Activated naive CD4-positive, alpha-beta T cell treated with Interleukin-2 at 50 U/mL for 16 hours (primary cell): ENCODE data around the gene NACC1.
"Not testable (repeated sequence)": the region's sequence is repeated elsewhere in the genome, so short reads cannot be mapped to it uniquely, and the experiment has no call there.

Experiments used
- DNase-seq: peaks from one replicate; pipeline ENCODE4 v3.0.0-alpha.2; 2020

The NACC1 gene

DNA sequence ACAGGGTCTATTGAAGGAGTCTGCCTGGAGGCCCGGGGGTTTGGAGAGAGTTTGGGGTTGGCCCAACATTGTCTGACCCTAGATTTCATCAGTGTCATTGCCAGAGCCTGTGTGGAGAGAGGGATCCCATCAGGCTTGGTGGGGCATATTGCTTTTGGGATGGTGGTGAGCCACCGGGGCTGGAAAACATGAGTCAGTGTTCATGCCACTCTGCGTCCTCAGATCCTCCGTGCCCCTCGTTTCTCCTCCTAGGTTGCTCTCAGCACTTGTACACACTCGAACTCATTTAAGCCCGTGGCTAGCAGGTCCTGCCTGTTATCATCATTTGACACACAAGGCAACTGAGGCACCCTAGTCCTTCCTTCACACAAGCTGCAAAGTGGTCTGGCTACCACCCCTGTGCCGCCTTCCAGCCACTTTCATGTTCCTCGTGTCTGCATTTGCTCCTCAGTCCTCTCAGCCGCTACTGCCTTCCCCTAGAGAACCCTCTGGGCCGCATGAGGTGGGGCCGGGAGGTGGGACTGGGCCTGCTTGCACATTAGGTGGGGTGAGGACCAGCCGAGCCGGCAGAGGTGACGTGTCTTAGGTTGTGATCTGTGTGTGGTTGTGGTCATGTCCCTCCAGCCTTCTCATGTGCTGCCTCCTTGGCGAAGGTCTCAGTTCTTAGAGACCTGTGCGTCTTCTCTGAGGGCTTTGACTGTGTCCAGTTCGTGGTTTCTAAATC is 3.6 kb downstream of the NACC1 start:
- DNase-seq: no peak

DNA sequence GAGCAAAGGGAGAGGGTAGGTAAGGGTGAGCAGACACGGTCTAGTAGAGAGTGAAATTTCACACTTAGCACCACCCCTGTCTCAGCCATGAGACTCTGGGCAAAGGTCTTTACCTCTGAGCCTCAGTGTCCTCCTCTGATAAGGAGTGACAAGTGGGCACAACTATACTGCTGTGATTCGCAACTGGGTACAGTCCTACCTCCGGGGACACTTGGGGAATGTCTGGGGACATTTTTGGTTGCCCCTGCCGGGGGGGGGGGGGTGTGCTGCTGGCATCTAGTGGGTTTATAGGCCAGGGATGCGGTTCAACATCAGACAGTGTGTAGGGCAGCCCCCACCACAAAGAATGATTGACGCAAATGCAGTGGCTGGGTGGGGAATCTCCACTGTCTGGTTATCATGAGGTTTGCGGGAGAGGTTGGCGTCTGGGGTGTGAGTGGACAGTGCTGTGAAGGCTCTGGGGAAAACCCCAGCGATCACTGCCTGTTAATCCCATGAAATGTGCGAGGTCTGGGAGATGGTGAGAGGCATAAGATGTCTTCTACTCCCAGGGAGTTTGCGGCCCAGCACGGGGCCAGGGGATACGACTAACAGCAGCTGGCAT is 4.3 kb downstream of the NACC1 start:
- DNase-seq: peak; percentile 15

DNA sequence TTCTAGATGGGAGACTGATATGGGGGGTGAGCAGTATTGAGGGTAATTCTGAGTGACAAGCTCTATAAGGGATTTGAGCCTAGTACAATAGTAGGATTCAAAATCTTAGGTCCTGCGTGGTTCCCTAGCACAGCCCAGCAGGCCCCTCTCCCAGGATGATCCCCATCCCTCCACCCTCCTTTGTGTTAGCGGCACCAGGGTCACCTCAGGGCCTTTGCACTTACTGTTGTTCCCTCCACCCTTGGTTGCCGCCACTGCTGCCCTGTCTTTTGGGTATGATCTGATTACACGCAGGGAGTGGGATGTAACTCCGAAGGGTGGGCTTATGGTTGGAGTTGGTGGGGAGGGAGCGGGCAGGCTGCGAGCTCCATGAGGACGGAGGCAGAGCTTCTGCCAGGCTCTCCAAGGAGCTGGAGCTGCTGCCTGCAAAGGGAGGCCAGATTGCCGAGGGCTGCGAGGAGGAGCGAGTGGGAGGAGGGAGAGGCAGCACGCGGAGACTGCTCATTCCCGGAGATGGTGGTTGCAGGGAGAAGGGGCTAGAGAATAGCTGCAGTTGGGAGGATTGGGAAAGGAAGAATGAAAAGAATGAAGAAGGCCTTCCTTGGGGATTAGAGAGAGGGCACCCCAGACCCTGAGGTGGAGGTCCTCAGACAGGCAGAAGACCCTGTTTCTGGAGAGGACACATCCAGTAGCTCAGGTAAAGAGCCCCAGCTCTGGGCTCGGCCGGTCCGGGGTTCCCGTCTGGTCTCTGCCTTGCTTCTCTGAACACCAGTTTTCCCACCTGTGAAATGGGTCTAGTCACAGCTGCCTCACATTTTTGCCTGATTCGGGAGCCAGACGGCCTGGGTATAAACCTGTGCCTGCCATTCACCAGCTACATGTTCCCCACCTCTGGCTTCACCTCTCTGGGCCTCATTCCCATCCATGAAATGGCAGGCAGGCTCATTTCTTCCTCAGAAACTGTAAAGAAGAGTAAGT is 5.2 kb downstream of the NACC1 start:
- no peak for DNase-seq

DNA sequence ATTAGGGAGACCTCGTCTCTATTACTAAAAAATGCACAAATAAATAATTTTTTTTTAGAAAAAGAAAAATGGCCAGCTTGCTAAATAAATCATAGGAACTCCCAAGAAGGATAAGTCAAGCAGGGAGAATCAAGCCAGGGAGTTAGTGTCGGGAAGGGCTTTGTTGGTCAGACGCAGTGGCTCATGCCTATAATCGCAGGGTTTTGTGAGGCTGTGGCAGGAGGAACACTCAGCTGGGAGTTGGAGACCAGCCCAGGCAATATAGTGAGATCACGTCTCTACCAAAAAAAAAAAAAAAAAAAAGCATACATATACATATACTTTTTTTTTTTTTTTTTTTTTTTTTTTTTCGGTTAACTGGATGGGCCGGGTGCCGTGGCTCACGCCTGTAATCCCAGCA is 9.0 kb downstream of the NACC1 start:
- no peak for DNase-seq

DNA sequence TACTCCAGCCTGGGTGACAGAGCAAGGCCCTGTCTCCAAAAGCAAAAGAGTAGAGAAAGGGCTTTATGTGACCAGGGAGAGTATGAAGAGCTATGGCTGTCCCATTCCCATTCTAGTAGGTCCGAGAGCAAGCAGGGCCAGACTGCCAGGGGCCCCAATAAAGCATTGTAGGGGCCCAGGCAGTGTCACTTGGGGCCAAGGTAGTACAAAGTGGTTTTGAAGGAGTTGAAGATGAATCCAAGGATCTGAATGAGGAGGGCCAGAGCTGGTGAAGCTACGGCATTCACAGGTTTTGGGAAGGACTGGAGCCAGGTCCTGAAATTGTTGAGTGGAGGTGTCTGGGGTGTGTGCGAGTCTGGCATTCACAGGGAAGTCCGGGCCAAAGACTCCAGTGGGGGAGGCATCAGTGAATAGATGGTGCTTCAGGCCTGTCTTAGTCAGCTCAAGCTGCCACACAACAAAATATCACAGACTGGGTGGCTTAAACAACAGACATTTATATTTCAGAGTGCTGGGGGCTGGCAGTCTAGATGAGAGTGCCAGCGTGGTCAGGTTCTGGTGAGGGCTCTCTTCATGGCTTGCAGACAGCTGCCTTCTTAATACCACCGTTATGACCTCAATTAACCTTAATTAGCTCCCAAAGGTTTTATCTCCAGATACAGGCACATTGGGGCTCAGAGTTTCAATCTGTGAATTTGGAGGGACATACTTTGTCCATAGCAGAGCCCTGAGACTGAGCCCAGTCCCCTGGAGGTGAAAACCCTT is 9.9 kb downstream of the NACC1 start:
- DNase-seq: no peak

DNA sequence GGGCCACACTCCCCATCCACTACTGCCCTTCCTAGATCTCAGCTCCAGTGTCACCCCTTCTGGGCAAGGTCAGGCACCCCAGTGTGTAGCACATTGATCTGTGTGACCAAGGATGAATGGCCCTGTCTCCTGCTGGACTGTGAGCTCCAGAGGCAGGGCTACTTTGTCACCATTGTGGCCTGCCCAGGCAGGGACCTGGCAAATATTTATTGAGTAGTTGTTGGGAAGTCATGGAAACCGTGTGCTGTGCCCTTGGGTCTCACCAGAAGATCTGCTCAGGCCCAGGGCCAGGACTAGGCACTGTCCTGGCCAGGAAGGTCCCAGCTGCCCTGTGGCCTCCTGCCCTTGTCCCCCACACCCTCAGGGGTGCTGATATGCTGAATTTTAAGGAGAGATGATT is 10.5 kb downstream of the NACC1 start:
- no peak for DNase-seq

DNA sequence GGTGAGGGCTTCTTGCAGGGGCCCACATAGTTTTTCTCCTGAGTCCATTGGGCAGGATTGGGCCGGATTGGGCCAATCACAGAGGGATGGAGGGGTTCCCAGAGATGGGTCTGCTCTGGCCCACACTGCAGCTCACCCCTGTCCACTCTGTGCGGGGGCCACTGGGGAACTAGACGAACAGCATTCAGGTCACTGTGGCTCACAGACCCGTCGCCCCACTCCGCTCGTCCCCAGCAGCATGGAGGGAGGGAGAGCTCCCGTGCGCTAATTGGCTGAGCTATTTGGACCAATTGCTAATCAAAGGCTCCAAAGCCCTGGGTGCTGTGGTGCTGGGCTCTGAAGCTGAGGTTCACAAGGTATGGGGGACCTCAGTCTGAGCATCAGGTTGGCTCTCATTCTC is 11.3 kb downstream of the NACC1 start:
- DNase-seq: no peak

DNA sequence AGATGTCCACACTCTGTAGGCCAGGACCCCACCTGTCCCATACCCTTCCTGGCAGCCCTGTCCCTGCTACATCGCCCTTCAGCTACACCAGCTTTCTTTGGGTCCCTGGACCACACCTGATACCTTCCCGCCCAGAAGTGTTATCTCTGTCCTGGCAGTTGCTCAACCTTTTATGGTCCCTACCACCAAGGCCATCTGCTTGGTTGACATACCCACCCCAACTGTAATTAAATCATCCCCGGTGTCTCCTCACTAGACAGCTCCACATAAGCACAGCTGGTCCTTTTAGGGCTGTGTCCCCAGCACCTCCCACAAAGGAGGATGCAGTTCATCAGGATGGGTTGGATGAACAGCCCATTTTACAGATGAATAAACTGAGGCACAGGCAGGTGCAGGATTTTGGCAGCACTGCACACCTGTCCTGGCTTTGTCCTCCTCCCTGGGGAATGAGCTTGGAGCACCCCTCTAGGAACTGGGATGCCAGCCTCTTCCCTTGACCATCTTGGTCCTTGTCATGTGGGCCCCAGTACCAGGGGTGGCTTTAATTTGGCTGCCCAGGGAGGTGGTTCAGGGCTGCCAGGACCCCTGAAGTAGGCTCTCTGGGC is 12.9 kb downstream of the NACC1 start:
- DNase-seq: no peak

DNA sequence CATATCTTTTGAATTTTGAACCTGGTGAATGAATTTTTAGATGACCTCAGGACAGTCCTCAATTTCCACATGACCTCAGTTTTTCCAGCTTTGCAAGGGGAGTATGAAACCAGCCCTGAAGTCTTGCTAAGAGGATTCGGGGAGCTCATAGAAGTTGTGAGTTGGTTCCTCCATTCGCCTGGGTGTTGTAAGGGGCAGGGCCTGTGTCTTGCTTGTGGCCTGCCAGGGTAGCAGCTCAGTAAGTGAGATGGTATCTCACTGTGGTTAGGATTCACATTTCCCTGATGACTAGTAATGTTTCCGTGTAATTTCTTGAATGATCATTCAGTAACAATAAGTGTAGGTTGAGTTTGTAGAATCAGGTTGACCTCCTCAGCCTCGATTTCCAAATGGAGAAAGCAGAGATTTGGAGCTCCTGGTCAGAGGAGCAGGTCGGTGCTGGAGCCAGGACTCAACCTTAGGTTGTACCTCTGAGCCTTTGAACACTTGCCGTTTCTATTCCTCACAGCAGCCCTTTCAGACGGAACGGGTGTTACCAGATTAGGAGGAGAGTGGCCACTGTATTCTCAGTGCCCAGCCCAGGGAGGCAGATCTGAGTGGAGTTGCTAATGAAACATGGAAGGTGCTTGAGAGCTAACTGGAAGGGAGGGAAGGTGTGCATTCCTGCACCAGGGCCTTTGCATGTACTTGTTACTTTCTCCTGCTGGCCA is 14.6 kb downstream of the NACC1 start:
- peak; percentile 75 for DNase-seq

DNA sequence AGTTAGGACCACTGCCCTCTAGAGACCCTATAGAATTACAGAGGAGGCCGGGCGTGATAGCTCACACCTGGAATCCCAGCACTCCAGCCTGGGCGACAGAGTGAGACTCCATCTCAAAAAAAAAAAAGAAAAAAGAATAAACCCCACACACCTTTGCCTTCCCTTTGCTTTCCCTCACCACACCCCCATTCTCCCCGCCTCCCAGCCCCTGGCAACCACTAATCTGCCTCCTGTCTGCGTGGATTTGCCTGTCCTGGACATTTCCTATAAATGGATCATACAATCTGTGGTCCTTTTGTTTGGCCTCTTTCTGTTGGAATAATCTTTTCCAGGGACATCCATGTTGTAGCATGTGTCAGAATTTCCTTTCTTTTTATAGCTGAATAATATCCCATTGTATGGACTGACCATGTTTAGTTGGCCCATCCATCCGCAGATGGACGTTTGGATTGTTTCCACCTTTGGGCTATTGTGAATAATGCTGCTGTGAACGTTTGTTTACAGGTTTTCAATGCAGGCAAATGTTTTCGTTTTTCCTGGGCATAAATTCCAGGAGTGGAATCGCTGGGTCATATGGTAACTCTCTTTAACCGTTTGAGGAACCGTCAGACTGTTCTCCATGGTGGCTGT is 15.3 kb downstream of the NACC1 start:
- no peak for DNase-seq

DNA sequence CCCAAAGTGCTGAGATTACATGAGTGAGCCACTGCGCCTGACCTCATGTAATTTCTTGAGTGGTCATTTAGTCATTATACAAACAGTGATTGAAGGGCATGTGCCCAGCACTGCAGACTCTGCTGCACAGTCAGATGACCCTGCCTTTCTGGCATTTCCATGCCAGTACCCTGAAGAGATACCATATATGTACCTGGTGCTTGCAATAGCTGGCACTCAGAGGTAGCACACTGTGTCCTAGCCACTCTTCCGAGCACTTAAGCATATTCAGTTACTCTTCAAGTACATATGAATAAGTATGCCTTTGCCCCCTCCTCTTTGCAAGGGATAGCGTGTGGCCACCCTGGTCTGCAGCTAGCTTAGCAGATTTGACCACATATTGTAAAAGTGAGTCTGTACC is 16.6 kb downstream of the NACC1 start:
- no peak for DNase-seq

DNA sequence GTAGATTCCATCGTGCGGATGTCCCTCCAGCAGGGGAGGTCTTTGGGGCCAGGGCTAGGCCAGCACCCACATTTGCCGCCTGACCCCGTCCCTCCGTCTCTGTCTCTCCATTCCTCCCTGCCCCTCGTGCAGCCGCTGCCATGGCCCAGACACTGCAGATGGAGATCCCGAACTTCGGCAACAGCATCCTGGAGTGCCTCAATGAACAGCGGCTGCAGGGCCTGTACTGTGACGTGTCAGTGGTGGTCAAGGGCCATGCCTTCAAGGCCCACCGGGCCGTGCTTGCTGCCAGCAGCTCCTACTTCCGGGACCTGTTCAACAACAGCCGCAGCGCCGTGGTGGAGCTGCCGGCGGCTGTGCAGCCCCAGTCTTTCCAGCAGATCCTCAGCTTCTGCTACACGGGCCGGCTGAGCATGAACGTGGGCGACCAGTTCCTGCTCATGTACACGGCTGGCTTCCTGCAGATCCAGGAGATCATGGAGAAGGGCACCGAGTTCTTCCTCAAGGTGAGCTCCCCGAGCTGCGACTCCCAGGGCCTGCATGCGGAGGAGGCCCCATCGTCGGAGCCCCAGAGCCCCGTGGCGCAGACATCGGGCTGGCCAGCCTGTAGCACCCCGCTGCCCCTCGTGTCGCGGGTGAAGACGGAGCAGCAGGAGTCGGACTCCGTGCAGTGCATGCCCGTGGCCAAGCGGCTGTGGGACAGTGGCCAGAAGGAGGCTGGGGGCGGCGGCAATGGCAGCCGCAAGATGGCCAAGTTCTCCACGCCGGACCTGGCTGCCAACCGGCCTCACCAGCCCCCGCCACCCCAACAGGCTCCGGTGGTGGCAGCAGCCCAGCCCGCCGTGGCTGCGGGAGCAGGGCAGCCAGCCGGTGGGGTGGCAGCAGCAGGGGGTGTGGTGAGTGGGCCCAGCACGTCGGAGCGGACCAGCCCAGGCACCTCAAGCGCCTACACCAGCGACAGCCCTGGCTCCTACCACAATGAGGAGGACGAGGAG is 17.3 kb downstream of the NACC1 start:
- DNase-seq: no peak

DNA sequence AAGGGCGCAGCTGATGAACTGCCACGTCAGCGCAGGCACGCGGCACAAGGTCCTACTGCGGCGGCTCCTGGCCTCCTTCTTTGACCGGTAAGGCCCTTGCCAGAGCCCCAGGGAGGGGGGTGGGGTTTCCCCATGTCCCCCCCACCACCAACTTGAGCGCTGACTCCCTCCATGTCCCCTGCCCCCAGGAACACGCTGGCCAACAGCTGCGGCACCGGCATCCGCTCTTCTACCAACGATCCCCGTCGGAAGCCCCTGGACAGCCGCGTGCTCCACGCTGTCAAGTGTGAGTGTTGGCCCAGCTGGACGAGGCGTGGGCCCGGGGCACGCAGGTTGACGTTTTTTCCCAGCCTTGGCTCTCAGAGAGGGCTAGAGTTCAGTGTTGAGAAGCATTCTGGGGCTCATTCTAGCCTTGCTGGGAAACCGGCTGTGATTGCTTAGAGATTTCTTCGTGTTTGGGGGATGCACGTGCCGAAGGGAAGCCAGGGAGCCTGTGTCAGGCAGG is 19.3 kb downstream of the NACC1 start:
- DNase-seq: no peak

DNA sequence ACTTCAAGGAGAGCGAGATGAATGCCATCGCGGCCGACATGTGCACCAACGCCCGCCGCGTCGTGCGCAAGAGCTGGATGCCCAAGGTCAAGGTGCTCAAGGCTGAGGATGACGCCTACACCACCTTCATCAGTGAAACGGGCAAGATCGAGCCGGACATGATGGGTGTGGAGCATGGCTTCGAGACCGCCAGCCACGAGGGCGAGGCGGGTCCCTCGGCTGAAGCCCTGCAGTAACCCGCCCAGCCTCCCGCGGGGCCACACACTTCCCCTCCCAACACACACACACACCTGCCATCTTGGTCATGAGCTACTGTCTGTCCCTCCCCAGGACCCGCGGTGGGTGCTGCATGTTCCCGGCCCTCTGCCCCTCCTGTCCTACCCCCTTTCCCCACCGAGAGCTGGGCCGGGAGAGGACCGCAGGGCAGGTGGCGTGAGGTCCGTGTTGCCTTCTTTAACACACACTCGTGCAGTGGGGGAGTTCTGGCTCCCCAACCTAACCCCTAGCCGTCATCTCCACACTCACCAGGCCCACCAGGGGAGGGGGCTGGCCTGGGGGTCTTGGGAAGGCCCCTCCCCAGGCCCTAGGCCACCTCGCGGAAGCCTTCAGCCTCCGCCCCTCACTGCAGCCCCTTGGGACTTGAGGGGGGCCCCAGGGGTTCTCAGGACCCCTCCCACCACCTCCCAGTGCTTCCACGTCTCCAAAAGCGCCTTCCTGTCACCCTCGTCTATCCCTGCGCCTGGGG is 20.3 kb downstream of the NACC1 start:
- DNase-seq: no peak

DNA sequence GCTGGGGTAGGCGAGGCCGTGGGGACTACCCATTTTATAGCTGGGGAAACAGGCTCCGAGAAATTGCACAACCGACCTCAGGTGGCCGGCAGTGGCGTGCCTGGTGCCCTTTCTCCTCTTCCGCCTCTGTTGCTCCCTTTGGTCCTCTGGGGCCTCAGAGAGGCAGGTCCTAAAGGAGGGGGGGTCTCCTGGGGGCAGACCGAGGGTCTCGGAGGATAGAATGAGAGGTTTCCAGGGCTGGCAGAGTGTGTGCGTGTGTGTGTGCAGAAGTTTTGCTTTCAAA is 20.8 kb downstream of the NACC1 start:
- no peak for DNase-seq

DNA sequence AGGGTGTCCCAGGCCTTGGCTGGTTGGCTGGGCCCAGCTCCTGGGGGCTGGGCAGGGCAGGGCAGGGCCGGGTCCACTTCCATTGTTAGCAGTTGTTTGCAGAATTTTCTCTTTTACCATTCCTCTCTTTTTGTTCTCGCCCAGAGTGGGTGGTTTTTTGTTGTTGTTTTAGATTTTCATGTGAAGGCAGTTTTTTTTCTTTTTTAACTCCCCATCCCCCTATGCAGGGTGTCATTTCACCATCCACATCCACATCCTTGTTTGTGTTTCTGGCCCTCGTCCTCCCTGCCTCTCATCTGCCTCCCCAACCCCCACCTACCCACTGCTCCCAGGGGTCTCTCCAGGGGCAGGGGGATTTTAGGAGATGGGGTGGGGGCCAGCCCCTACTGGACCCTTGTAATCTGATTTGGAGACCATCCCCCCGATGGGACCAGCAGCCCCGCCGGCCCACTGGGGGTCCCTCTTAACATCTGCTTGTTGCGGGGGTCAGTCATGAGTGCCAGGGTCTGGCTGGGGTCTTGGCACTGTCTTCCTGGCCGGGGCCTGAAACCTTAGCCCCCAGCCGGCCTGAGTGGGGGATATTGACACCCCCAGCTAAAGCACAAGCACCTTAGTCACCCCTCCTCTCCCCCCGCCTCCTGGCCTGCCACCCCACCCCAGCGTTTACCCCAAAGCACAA is 21.7 kb downstream of the NACC1 start:
- no peak for DNase-seq

DNA sequence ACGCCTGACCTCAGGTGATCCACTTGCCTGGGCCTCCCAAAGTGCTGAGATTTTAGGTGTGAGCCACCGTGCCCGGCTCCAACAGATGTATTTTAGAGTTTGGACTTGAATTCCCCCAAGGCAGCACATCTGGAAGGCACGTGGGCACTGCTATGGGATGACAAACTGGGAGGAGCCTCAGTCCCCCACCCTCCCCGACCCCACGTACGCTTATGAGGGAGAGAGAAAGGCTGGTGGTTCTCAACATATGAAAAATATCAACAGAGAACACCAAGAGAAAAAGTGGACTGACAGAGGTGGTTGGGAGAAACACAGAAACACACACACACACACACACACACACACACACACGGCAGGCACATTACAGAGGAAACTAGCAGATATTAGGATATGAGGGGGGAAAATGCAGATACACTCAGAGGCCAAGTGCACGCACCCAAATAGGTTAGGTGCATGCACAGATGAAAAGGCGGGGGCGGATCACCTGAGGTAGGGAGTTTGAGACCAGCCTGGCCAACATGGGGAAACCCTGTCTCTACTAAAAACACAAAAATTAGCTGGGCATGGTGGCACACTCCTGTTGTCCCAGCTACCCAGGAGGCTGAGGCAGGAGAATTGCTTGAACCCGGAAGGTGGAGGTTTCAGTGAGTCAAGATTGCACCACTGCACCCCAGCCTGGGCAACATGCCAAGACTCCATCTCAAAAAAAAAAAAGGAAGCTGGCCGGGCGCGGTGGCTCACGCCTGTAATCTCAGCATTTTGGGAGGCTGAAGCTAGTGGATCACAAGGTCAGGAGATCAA is 28.9 kb downstream of the NACC1 start:
- no peak for DNase-seq

DNA sequence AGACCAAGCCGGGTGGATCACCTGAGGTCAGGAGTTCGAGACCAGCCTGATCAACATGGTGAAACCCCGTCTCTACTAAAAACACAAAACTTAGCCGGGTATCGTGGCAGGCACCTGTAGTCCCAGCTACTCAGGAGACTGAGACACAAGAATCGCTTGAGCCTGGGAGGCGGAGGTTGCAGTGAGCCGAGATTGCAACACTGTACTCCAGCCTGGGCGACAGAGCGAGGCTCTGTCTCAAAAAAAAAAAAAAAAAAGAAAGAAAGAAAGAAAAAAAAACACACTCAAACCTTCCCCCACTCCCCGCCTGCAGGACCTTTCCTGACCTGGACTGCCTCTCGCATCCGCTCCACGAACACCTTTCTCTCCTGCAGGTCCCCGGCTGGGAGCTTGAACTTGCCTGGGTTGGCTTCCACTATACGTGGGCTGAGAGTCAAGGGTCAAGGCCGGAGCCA is 31.1 kb downstream of the NACC1 start:
- not testable (repeated sequence) for DNase-seq
